A673 (cell line): ENCODE data around the gene MINDY4.

Experiments
- CTCF ChIP-seq: fragments of 300-800, 200-600 bp; sonication (generic); conservative IDR thresholded peaks from 2 replicates; pipeline ENCODE4 v1.5.1; 2017; ENCODE audit warnings: low read depth, mild to moderate bottlenecking, antibody characterized with exemption, low read length, moderate library complexity, mixed read lengths
- EZH2 ChIP-seq: fragments of 200-600 bp; sonication (generic); IDR thresholded peaks from 2 replicates; pipeline ENCODE4 v1.6.1; 2017; ENCODE audit warnings: borderline replicate concordance, low read depth, mild to moderate bottlenecking, mixed read lengths, antibody characterized with exemption, low read length; ENCODE audit not compliant: poor library complexity, severe bottlenecking

- TF ChIP-seq CTCF: no peak
- no peak for TF ChIP-seq EZH2
Observed at GRCh38 chr7:30923009-30923773, 152.0 kb downstream of the MINDY4 start.
